Brain microvascular endothelial cell (primary cell): ENCODE results near the gene RNF111.
"Not testable (repeated sequence)": the region's sequence is repeated elsewhere in the genome, so short reads cannot be mapped to it uniquely, and the experiment has no call there.

Source experiments
- DNase-seq: peaks from one replicate; pipeline ENCODE4 v3.0.0-alpha.2; 2020
- H3K27ac ChIP-seq: fragments of 250-450 bp; sonication (Bioruptor Pico); 2 replicates; pipeline ENCODE4 v1.5.1; 2020; ENCODE audit warnings: mild to moderate bottlenecking, moderate library complexity
- H3K27me3 ChIP-seq: fragments of 250-450 bp; sonication (Bioruptor Pico); replicated peaks from 2 replicates; pipeline ENCODE4 v1.5.1; 2020; ENCODE audit warnings: mild to moderate bottlenecking
- H3K36me3 ChIP-seq: fragments of 250-450 bp; sonication (Bioruptor Pico); replicated peaks from 2 replicates; pipeline ENCODE4 v1.5.1; 2020; ENCODE audit warnings: mild to moderate bottlenecking
- H3K4me3 ChIP-seq: 2 replicates; pipeline ENCODE4 v1.5.1; 2011; ENCODE audit warnings: low read depth, mild to moderate bottlenecking, control low read depth, low read length, moderate library complexity
- in situ Hi-C: cut with HindIII; loops from 2 replicates; pipeline ENCODE4 v1.10.0; 2017; ENCODE audit warnings: low sequenced_read_pairs, low pct_ligation_motif_present
- TF ChIP-seq, protein P1 (sequence below): IDR thresholded peaks from 2 replicates; pipeline ENCODE4 v1.5.1; 2011; ENCODE audit warnings: low read depth, mild to moderate bottlenecking, moderate library complexity, low read length, control low read depth, inconsistent platforms; ENCODE audit errors: missing control alignments

RNF111 gene

DNA sequence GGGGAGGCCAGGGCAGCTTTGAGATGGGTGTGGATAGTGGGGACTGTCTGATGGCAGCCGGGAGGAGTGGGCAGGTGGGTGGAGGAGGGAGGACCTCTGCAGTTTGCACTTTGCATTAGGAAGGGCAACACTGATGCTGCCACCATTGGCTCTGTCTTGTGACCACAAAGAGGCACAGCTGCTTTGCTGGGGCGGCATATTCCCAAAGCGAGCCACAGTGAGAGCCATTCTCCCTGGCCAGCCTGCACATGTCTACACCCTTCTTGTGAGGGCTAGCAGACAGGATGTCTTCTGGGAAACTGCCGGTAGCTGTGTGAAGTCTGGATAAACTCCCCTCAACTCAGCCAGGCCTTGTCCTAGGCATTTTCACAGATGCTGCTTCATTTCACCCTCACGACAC is 155.8 kb downstream of the RNF111 start:
- H3K27ac ChIP-seq, result no peak overlapping the region
- H3K4me3 ChIP-seq, result no peak overlapping the region
- H3K27me3 ChIP-seq, result no peaks in the 10 kb centered on the region
- in situ Hi-C loops, result no loop called here
- H3K36me3 ChIP-seq, result peaks cover 38% of the 10 kb centered on the region
- TF ChIP-seq, protein P1, sequence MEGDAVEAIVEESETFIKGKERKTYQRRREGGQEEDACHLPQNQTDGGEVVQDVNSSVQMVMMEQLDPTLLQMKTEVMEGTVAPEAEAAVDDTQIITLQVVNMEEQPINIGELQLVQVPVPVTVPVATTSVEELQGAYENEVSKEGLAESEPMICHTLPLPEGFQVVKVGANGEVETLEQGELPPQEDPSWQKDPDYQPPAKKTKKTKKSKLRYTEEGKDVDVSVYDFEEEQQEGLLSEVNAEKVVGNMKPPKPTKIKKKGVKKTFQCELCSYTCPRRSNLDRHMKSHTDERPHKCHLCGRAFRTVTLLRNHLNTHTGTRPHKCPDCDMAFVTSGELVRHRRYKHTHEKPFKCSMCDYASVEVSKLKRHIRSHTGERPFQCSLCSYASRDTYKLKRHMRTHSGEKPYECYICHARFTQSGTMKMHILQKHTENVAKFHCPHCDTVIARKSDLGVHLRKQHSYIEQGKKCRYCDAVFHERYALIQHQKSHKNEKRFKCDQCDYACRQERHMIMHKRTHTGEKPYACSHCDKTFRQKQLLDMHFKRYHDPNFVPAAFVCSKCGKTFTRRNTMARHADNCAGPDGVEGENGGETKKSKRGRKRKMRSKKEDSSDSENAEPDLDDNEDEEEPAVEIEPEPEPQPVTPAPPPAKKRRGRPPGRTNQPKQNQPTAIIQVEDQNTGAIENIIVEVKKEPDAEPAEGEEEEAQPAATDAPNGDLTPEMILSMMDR, result no peak
- DNase-seq, result no peak

DNA sequence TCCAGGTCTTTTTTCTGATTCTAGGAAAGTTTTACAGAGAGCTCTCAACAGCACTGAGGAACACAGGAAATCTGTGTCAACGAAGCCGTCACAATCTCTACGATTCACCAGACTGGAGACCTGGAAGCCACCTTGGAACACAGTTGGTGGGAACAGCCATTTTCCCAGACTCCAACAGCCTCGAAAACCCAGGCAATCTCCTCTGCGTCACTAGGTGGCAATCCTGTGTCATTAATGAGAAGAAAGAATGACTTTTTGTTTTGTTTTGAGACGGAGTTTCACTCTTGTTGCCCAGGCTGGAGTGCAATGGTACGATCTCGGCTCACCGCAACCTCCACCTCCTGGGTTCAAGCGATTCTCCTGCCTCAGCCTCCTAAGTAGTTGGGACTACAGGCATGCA is 157.1 kb downstream of the RNF111 start:
- H3K4me3 ChIP-seq, H3K27ac ChIP-seq, DNase-seq, H3K27me3 ChIP-seq, in situ Hi-C loops: not testable (repeated sequence)
- H3K36me3 ChIP-seq, result peaks cover 33% of the 10 kb centered on the region
- TF ChIP-seq, protein P1, result peak; percentile 44
